ENCODE measurements around the gene RPSA. TPM values are rescaled to one million over a fixed set of nuclear protein-coding genes. Genes with fewer than 3 reads are reported as not detected.
"Not testable (repeated sequence)": the region's sequence is repeated elsewhere in the genome, so short reads cannot be mapped to it uniquely, and the experiment has no call there.

The RPSA gene
- total RNA-seq, 1 donor from 2014 or later = 1,633 TPM

GRCh38 chr3:39454591-39455217, 48.2 kb downstream of the RPSA start:
- Mint-ChIP-seq H3K4me1 (no peaks in the 10 kb centered on the region), H3K27me3 (ENCODE audit: low read depth) (peaks cover 10% of the 10 kb centered on the region), H3K27ac (ENCODE audit: unreplicated experiment) (no peak overlapping the region), H3K9me3 (no peaks in the 10 kb centered on the region), H3K36me3 (ENCODE audit: low read depth) (no peaks in the 10 kb centered on the region), H3K4me3 (no peak overlapping the region)
- no peak for DNase-seq (ENCODE audit: low read depth, low spot score)
- no peak for TF ChIP-seq CTCF (conservative IDR thresholded peaks at IDR 0.05)

GRCh38 chr3:39456159-39456558, 49.6 kb downstream of the RPSA start:
- no peak overlapping the region for H3K4me3 Mint-ChIP-seq
- peaks cover 8% of the 10 kb centered on the region for H3K4me1 Mint-ChIP-seq
- peaks cover 10% of the 10 kb centered on the region for H3K27me3 Mint-ChIP-seq (ENCODE audit: low read depth)
- no peak for TF ChIP-seq CTCF (conservative IDR thresholded peaks at IDR 0.05)
- H3K27ac Mint-ChIP-seq (ENCODE audit: unreplicated experiment) = no peak overlapping the region
- no peaks in the 10 kb centered on the region for H3K9me3 Mint-ChIP-seq
- H3K36me3 Mint-ChIP-seq (ENCODE audit: low read depth) = no peaks in the 10 kb centered on the region
- no peak for DNase-seq (ENCODE audit: low read depth, low spot score)

- no peaks in the 10 kb centered on the region for H3K36me3 Mint-ChIP-seq (ENCODE audit: low read depth)
- H3K4me1 Mint-ChIP-seq = peaks cover 8% of the 10 kb centered on the region
- no peaks in the 10 kb centered on the region for H3K9me3 Mint-ChIP-seq
- H3K27ac Mint-ChIP-seq (ENCODE audit: unreplicated experiment) = no peak overlapping the region
- no peak overlapping the region for H3K4me3 Mint-ChIP-seq
- H3K27me3 Mint-ChIP-seq (ENCODE audit: low read depth) = peaks cover 7% of the 10 kb centered on the region
- TF ChIP-seq CTCF (conservative IDR thresholded peaks at IDR 0.05) = no peak
- DNase-seq (ENCODE audit: low read depth, low spot score) = no peak
Observed at GRCh38 chr3:39457361-39457760, 50.8 kb downstream of the RPSA start.

- H3K36me3 Mint-ChIP-seq (ENCODE audit: low read depth); DNase-seq (ENCODE audit: low read depth, low spot score); H3K9me3 Mint-ChIP-seq; H3K4me1 Mint-ChIP-seq; H3K27me3 Mint-ChIP-seq (ENCODE audit: low read depth); H3K27ac Mint-ChIP-seq (ENCODE audit: unreplicated experiment); H3K4me3 Mint-ChIP-seq: not testable (repeated sequence)
Observed at GRCh38 chr3:39458579-39458978, 52.1 kb downstream of the RPSA start.

- H3K27me3 Mint-ChIP-seq (ENCODE audit: low read depth) = no peaks in the 10 kb centered on the region
- no peak for DNase-seq (ENCODE audit: low read depth, low spot score)
- H3K4me1 Mint-ChIP-seq = peaks cover 8% of the 10 kb centered on the region
- no peaks in the 10 kb centered on the region for H3K36me3 Mint-ChIP-seq (ENCODE audit: low read depth)
- H3K4me3 Mint-ChIP-seq = no peak overlapping the region
- no peak for TF ChIP-seq CTCF (conservative IDR thresholded peaks at IDR 0.05)
- no peaks in the 10 kb centered on the region for H3K9me3 Mint-ChIP-seq
- H3K27ac Mint-ChIP-seq (ENCODE audit: unreplicated experiment) = no peak overlapping the region
Observed at GRCh38 chr3:39460677-39461076, 54.2 kb downstream of the RPSA start.

Other genes with a start within 250 kb of the RPSA start
- gene XIRP1, start 214.1 kb upstream of the RPSA start, total RNA-seq = not detected in 2 replicates
- 0.26 TPM in 1 of 2 replicates, not detected in the other for gene CX3CR1, start 126.7 kb upstream of the RPSA start, total RNA-seq
- not detected in 2 replicates for gene CCR8, start 77.0 kb upstream of the RPSA start, total RNA-seq
- gene SLC25A38, start 23.4 kb upstream of the RPSA start, total RNA-seq = 26.6 and 28.4 TPM in 2 replicates
- not detected in 2 replicates for gene MOBP, start 61.0 kb downstream of the RPSA start, total RNA-seq